Stromal cell of bone marrow (primary cell): ENCODE results near the gene DMRTC1B.
"Not testable (repeated sequence)": the region's sequence is repeated elsewhere in the genome, so short reads cannot be mapped to it uniquely, and the experiment has no call there.

Experiments used
- DNase-seq: peaks from one replicate; pipeline ENCODE4 v3.0.0-alpha.2; 2012; ENCODE audit warnings: low read depth

DMRTC1B gene, protein sequence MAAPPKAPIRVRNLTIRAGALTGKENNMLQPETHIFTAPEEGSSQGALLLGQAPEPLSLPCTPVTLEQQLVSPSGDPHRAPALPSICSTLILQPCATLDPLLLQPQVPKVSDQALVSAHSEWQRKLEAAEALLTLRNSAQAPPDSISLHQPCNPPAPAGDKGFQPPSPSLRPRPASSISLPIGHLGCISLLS

GRCh38 chrX:72776653-72777466, at the start of gene DMRTC1B:
DMRTC1B (plus strand) TSS chrX:72776890; CDS start chrX:72845136, 68,246 bp downstream.
- DNase-seq, result not testable (repeated sequence)

DNA sequence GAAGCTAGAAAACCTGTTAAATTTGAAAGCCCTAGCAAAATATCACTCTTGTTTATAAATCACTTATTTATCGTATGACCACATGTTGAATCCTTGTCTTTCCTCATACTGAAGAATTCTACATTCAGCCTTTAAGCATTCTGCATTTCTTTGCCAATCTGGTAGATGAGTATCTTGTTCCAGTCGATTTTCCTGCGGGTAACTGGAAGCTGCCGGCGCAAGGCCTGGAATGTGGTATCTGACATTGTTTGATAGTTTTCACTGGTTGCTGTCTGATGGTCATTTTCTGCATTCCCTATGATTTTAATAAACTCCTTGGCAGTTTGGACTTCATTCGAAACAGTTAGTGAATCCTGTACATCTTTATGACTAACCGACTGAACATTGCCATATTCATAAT, 48.8 kb upstream of the DMRTC1B start:
- no peak for DNase-seq

DNA sequence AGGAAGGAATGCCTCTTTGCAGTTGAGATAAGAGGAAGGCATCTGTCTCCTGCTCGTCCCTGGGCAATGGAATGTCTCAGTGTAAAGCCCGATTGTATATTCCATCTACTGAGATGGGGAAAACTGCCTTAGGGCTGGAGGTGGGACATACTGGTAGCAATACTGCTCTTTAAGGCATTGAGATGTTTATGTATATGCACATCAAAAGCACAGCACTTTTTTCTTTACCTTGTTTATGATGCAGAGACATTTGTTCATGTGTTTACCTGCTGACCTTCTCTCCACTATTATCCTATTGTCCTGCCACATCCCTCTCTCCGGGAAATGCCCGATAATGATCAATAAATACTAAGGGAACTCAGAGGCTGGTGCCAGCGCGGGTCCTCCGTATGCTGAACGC, 43.1 kb upstream of the DMRTC1B start:
- DNase-seq, result not testable (repeated sequence)

DNA sequence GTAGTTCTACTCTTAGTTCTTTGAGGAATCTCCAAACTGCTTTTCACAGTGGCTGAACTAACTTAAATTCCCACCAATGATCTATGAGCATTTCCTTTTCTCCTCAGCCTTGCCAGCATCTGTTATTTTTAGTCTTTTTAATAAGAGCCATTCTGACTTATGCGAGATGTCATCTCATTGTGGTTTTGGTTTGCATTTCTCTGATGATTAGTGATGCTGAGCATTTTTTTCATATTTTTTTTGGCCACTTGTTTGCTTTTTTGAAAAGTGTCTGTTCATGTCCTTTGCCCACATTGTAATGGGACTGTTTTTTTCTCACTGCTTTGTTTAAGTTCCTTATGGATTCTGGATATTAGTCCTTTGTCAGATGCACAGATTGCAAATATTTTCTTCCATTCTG, 41.1 kb upstream of the DMRTC1B start:
- DNase-seq, result no peak

- not testable (repeated sequence) for DNase-seq
Observed at GRCh38 chrX:72745546-72745945, 31.1 kb upstream of the DMRTC1B start.

- not testable (repeated sequence) for DNase-seq
Observed at GRCh38 chrX:72748545-72748944, 28.1 kb upstream of the DMRTC1B start.

DNA sequence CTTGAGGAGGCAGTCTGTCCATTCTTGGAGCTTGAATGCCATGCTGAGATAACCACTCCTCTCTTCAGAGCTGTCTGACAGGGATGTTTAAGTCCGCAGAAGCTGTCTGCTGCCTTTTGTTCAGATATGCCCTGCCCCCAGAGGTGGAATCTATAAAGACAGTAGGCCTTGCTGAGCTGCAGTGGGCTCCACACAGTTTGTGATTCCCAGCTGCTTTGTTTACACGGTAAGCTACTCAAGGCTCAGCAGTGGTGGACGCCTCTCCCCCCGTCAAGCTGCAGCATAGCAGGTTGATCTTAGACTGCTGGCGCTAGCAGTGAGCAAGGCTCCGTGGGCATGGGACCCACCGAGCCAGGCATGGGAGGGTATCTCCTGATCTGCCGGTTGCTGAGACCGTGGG, 16.2 kb upstream of the DMRTC1B start:
- DNase-seq, result not testable (repeated sequence)

DNA sequence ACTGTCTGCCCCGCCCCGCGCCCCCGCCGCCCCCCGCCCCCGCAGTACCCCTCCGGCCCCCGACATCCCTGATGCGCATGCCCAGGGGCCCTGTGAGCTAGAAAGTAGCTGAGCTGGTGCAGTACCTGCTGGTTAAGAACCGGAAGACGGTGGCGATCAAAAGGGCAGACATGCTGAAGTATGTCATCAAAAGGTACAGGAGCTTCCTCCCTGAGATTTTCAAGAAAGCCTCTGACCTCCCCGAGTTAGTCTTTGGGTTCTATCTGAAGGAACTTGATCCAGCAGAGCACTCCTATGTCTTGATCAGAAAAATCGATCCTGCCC, 739 bp downstream of the DMRTC1B start:
- DNase-seq, result not testable (repeated sequence)

GRCh38 chrX:72778146-72778545, 1.5 kb downstream of the DMRTC1B start:
- not testable (repeated sequence) for DNase-seq

DNA sequence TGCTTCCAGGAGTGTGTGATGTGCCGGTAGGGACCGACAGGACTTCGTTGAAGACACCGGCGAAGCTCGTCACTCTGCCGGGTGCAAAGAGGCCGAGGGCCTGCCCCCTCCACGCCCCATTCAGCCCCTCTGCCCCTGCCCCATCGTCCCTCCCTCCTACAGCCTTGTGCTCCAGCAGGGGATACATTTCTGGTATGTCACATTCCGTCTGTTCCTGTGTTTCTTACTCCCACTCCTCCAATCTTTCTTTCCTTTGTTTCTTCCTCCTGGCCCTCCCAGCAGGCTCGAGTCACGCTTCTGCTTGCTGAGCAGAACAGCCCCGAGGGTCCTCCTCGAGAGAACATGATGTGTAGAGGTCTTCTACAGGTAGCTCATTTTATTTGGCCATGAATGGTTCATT, 5.9 kb downstream of the DMRTC1B start, which contains the start of gene FAM236B:
TSS of gene FAM236B (minus strand) at position 101 of the 400 bp plus-strand sequence. CDS start at position 1, 100 bp downstream.
- not testable (repeated sequence) for DNase-seq

DNA sequence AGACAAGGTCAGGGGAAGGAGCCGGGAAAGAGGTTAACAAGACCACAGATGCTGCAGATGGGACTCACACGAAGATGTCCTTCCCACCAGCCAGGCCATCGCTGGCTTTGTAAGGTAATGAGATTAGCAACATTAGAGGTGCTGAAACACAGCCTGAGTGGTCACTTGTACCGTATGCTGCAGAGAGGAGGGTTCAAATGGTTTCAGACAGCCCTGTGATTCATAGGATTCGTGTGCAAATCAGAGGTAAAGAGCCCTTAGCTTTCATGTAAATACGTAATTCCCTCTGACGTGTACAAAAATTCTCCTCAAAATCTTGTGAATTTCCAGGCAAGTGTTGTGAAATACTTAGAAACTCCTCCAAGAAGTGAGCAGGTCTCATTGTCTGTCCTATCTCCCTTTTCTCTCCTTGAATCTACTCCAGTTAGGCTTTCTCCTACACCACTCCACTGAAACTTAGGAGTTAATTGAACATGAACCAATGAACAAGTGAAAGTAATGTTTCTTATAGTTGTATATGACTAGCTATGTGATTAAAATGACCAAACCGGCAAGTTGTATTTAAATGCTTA, 6.8 kb downstream of the DMRTC1B start:
- not testable (repeated sequence) for DNase-seq

DNA sequence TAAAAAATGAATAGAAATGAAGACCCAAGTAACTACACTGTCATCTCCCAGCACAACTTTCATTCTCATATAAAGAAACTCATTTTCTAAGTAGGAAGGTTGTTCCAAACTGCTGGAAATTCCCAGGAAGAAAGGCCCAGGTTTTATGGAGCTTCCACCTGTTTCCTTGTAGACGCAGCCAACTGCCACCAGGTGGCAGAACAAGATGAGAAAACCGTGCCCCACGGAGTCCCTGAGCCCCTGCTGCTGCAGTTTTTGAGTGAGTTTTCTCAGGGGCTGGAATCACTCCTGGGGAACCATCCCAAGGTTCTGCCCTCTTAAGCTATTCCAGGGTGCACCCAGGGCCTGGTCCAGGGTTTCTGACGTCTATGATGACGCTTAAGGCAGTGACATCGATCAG, 7.3 kb downstream of the DMRTC1B start:
- DNase-seq, result not testable (repeated sequence)

GRCh38 chrX:72788142-72788541, 11.5 kb downstream of the DMRTC1B start:
- not testable (repeated sequence) for DNase-seq

- DNase-seq, result not testable (repeated sequence)
Observed at GRCh38 chrX:72790390-72790789, 13.7 kb downstream of the DMRTC1B start.

DNA sequence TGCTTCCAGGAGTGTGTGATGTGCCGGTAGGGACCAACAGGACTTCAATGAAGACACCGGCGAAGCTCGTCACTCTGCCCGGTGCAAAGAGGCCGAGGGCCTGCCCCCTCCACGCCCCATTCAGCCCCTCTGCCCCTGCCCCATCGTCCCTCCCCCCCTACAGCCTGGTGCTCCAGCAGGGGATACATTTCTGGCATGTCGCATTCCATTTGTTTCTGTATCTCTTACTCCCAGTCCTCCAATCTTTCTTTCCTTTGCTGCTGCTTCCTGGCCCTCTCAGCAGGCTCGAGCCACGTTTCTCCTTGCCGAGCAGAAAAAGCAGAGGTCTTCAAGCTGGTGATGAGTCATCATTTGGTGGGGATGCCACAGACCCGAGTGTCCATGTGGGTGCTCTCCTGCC, 31.4 kb downstream of the DMRTC1B start, which contains the start of gene FAM236D:
TSS of gene FAM236D (minus strand) at position 101 of the 400 bp plus-strand sequence. CDS start at position 1, 100 bp downstream.
- DNase-seq, result not testable (repeated sequence)

DNA sequence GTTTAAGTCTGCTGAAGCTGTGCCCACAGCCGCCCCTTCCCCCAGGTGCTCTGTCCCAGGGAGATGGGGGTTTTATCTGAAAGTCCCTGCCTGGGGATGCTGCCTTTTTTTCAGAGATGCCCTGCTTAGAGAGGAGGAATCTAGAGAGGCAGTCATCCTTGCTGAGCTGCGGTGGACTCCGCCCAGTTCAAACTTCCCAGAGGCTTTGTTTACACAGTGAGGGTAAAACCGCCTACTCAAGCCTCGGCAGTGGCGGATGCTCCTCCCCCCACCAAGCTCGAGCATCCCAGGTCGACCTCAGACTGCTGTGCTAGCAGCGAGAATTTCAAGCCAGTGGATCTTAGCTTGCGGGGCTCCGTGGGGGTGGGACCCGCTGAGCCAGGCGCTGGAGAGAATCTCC, 54.0 kb downstream of the DMRTC1B start:
- not testable (repeated sequence) for DNase-seq

- DNase-seq, result not testable (repeated sequence)
Observed at GRCh38 chrX:72837532-72837931, 60.8 kb downstream of the DMRTC1B start.

- not testable (repeated sequence) for DNase-seq
Observed at GRCh38 chrX:72882898-72883297, 106.2 kb downstream of the DMRTC1B start.

- not testable (repeated sequence) for DNase-seq
Observed at GRCh38 chrX:72889740-72890139, 113.0 kb downstream of the DMRTC1B start.
